Liver (tissue), 9 donors: Measurements from ENCODE around the gene P2RY6. TPM values are rescaled to one million over a fixed set of nuclear protein-coding genes. Genes with fewer than 3 reads are reported as not detected.
"Not testable (repeated sequence)": the region's sequence is repeated elsewhere in the genome, so short reads cannot be mapped to it uniquely, and the experiment has no call there.

Source experiments
- DNase-seq: peaks from one replicate; pipeline ENCODE4 v3.0.0-alpha.2; 2017; ENCODE audit warnings: low spot score
- H3K27ac ChIP-seq, 2 donors: one replicate each; pipeline ENCODE4 v1.7.0; 2013; ENCODE audit warnings: inconsistent platforms in 2 of 2, low read length in 2 of 2, control low read depth in 1 of 2, low read depth in 1 of 2, mild to moderate bottlenecking in 1 of 2
- H3K27me3 ChIP-seq, 4 donors: one replicate each; pipeline versions ENCODE4 v1.6.1 to v1.7.0; 2013; ENCODE audit warnings: low read length in 3 of 4, inconsistent platforms in 1 of 4, mild to moderate bottlenecking in 1 of 4, moderate library complexity in 1 of 4; ENCODE audit not compliant: control insufficient read depth in 4 of 4, insufficient read depth in 4 of 4
- H3K36me3 ChIP-seq, 4 donors: one replicate each; pipeline versions ENCODE4 v1.6.1 to v1.7.0; 2013; ENCODE audit warnings: low read length in 3 of 4, mild to moderate bottlenecking in 3 of 4, low read depth in 1 of 4, moderate library complexity in 1 of 4; ENCODE audit not compliant: control insufficient read depth in 4 of 4, insufficient read depth in 3 of 4
- H3K4me1 ChIP-seq, 4 donors: one replicate each; pipeline versions ENCODE4 v1.6.1 to v1.7.0; 2013; ENCODE audit warnings: low read length in 3 of 4, mild to moderate bottlenecking in 3 of 4, moderate library complexity in 1 of 4; ENCODE audit not compliant: control insufficient read depth in 4 of 4, insufficient read depth in 4 of 4
- H3K4me3 ChIP-seq, 3 donors: one replicate each; pipeline versions ENCODE4 v1.6.1 to v1.7.0; 2013; ENCODE audit warnings: low read length in 3 of 3, control low read depth in 1 of 3, low read depth in 1 of 3, mild to moderate bottlenecking in 1 of 3
- H3K9ac ChIP-seq, 2 donors: one replicate each; pipeline ENCODE4 v1.7.0; 2013; ENCODE audit warnings: low read length in 2 of 2, mild to moderate bottlenecking in 2 of 2, moderate library complexity in 2 of 2, control low read depth in 1 of 2, low read depth in 1 of 2
- H3K9me3 ChIP-seq, 4 donors: one replicate each; pipeline versions ENCODE4 v1.6.1 to v1.7.0; 2013; ENCODE audit warnings: low read length in 3 of 4; ENCODE audit not compliant: control insufficient read depth in 4 of 4
- EGR1 ChIP-seq, 2 donors: IDR thresholded peaks; 2 replicates each; pipeline ENCODE4 v1.6.1; 2016 to 2018; ENCODE audit warnings: antibody characterized with exemption in 2 of 2, low read depth in 2 of 2
- FOXA1 ChIP-seq: IDR thresholded peaks from 2 replicates; pipeline ENCODE4 v1.6.1; 2016; ENCODE audit warnings: antibody characterized with exemption
- FOXA2 ChIP-seq: IDR thresholded peaks from 2 replicates; pipeline ENCODE4 v1.6.1; 2016; ENCODE audit warnings: antibody characterized with exemption
- GABPA ChIP-seq, 2 donors: IDR thresholded peaks in 1 of 2; conservative IDR thresholded peaks in 1 of 2; 2 replicates each; pipeline ENCODE4 v1.6.1; 2016; ENCODE audit warnings: antibody characterized with exemption in 2 of 2, mild to moderate bottlenecking in 1 of 2, moderate library complexity in 1 of 2
- HNF4A ChIP-seq, 2 donors: conservative IDR thresholded peaks; 2 replicates each; pipeline ENCODE4 v1.6.1; 2016; ENCODE audit warnings: antibody characterized with exemption in 2 of 2, mild to moderate bottlenecking in 2 of 2
- HNF4G ChIP-seq: IDR thresholded peaks from 2 replicates; pipeline ENCODE4 v1.6.1; 2016; ENCODE audit warnings: antibody characterized with exemption
- NR2F2 ChIP-seq: IDR thresholded peaks from 2 replicates; pipeline ENCODE4 v1.6.1; 2016; ENCODE audit warnings: antibody characterized with exemption
- RAD21 ChIP-seq, 2 donors: IDR thresholded peaks; 2 replicates each; pipeline ENCODE4 v1.6.1; 2016; ENCODE audit warnings: antibody characterized with exemption in 2 of 2, mild to moderate bottlenecking in 2 of 2
- TAF1 ChIP-seq: conservative IDR thresholded peaks from 2 replicates; pipeline ENCODE4 v1.6.1; 2016; ENCODE audit warnings: antibody characterized with exemption, mild to moderate bottlenecking
- YY1 ChIP-seq: IDR thresholded peaks from 2 replicates; pipeline ENCODE4 v1.6.1; 2016; ENCODE audit warnings: antibody characterized with exemption, mild to moderate bottlenecking
- WGBS: extraction: QIAGEN DNeasy Blood & Tissue Kit; methylation state at CpG from one replicate; pipeline ENCODE4 v1.1.7; 2013; 5-methylcytosine and 5-hydroxymethylcytosine counted together
- polyA plus RNA-seq, 2 donors: library from polyadenylated mRNA; stranded (reverse) in 1 of 2; unstranded in 1 of 2; fragments of 200-250 nt in 1 of 2; fragments of >200 nt in 1 of 2; fragmentation: Nextera tagmentation in 1 of 2; extraction: Ambion mirVana in 1 of 2; gene quantifications; one replicate each; pipeline versions ENCODE4 v1.2.1 to v1.2.3, GENCODE V29; 2013 to 2015
- total RNA-seq, 2 donors: library from RNA; depleted of rRNA; stranded (reverse); fragments of >200 nt; gene quantifications; one replicate each; pipeline ENCODE4 v1.2.3, GENCODE V29; 2014
- TF ChIP-seq, protein P1 (sequence below): IDR thresholded peaks from 2 replicates; pipeline ENCODE4 v1.6.1; 2016; ENCODE audit warnings: antibody characterized with exemption
- TF ChIP-seq, protein P2 (sequence below): IDR thresholded peaks from 2 replicates; pipeline ENCODE4 v1.6.1; 2016; ENCODE audit warnings: antibody characterized with exemption, mild to moderate bottlenecking
- TF ChIP-seq, protein P3 (sequence below): fragments of 150-350 bp; IDR thresholded peaks from 2 replicates; pipeline ENCODE4 v1.5.1; 2017; ENCODE audit warnings: improper control_type of control experiment, low read depth, low read length; ENCODE audit not compliant: missing input control
- TF ChIP-seq, protein P4 (sequence below): IDR thresholded peaks from 2 replicates; pipeline ENCODE4 v1.6.1; 2016; ENCODE audit warnings: antibody characterized with exemption
- TF ChIP-seq, protein P5 (sequence below): IDR thresholded peaks from 2 replicates; pipeline ENCODE4 v1.6.1; 2016; ENCODE audit warnings: antibody characterized with exemption
- donor health status: healthy.
- donor health status: healthy.
- donor health status: healthy.
- donor health status: healthy.
- donor health status: healthy.

P2RY6 gene
- total and polyA plus RNA-seq, 4 donors, result 0.21 to 1.3 (median 0.78) TPM

DNA sequence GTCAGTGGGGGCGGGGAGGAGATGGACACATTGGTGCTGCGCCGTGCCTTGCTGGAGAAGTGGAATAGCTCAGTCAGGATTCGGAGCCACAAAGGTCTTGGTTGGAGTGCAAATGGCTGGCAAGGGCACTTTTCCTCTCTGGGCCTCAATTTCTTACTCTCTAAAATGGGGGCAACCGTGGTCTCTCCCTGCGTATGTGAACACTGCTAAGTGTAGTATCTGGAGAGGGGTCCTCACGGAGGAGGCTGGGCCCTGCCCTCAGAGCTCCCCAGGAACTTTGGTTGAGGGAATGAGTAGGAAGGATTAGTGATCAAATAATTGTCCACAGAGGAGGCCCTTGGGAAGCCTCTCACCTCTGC is 521 bp downstream of the P2RY6 start:
- TF ChIP-seq, protein P1, sequence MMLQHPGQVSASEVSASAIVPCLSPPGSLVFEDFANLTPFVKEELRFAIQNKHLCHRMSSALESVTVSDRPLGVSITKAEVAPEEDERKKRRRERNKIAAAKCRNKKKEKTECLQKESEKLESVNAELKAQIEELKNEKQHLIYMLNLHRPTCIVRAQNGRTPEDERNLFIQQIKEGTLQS, result no peak
- TF ChIP-seq RAD21 (IDR thresholded peaks at IDR 0.05) (no peak), TAF1 (no peak), FOXA2 (no peak), NR2F2 (no peak), HNF4G (no peak), HNF4A (conservative IDR thresholded peaks at IDR 0.05) (no peak), FOXA1 (no peak)
- TF ChIP-seq, protein P2, sequence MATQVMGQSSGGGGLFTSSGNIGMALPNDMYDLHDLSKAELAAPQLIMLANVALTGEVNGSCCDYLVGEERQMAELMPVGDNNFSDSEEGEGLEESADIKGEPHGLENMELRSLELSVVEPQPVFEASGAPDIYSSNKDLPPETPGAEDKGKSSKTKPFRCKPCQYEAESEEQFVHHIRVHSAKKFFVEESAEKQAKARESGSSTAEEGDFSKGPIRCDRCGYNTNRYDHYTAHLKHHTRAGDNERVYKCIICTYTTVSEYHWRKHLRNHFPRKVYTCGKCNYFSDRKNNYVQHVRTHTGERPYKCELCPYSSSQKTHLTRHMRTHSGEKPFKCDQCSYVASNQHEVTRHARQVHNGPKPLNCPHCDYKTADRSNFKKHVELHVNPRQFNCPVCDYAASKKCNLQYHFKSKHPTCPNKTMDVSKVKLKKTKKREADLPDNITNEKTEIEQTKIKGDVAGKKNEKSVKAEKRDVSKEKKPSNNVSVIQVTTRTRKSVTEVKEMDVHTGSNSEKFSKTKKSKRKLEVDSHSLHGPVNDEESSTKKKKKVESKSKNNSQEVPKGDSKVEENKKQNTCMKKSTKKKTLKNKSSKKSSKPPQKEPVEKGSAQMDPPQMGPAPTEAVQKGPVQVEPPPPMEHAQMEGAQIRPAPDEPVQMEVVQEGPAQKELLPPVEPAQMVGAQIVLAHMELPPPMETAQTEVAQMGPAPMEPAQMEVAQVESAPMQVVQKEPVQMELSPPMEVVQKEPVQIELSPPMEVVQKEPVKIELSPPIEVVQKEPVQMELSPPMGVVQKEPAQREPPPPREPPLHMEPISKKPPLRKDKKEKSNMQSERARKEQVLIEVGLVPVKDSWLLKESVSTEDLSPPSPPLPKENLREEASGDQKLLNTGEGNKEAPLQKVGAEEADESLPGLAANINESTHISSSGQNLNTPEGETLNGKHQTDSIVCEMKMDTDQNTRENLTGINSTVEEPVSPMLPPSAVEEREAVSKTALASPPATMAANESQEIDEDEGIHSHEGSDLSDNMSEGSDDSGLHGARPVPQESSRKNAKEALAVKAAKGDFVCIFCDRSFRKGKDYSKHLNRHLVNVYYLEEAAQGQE, result no peak
- TF ChIP-seq, protein P3, sequence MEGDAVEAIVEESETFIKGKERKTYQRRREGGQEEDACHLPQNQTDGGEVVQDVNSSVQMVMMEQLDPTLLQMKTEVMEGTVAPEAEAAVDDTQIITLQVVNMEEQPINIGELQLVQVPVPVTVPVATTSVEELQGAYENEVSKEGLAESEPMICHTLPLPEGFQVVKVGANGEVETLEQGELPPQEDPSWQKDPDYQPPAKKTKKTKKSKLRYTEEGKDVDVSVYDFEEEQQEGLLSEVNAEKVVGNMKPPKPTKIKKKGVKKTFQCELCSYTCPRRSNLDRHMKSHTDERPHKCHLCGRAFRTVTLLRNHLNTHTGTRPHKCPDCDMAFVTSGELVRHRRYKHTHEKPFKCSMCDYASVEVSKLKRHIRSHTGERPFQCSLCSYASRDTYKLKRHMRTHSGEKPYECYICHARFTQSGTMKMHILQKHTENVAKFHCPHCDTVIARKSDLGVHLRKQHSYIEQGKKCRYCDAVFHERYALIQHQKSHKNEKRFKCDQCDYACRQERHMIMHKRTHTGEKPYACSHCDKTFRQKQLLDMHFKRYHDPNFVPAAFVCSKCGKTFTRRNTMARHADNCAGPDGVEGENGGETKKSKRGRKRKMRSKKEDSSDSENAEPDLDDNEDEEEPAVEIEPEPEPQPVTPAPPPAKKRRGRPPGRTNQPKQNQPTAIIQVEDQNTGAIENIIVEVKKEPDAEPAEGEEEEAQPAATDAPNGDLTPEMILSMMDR, result no peak
- TF ChIP-seq, protein P4, sequence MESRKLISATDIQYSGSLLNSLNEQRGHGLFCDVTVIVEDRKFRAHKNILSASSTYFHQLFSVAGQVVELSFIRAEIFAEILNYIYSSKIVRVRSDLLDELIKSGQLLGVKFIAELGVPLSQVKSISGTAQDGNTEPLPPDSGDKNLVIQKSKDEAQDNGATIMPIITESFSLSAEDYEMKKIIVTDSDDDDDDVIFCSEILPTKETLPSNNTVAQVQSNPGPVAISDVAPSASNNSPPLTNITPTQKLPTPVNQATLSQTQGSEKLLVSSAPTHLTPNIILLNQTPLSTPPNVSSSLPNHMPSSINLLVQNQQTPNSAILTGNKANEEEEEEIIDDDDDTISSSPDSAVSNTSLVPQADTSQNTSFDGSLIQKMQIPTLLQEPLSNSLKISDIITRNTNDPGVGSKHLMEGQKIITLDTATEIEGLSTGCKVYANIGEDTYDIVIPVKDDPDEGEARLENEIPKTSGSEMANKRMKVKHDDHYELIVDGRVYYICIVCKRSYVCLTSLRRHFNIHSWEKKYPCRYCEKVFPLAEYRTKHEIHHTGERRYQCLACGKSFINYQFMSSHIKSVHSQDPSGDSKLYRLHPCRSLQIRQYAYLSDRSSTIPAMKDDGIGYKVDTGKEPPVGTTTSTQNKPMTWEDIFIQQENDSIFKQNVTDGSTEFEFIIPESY, result no peak
- WGBS, result 91% methylated on average over 7 of the region's 7 CpGs
- no peak overlapping the region for H3K4me3 ChIP-seq

DNA sequence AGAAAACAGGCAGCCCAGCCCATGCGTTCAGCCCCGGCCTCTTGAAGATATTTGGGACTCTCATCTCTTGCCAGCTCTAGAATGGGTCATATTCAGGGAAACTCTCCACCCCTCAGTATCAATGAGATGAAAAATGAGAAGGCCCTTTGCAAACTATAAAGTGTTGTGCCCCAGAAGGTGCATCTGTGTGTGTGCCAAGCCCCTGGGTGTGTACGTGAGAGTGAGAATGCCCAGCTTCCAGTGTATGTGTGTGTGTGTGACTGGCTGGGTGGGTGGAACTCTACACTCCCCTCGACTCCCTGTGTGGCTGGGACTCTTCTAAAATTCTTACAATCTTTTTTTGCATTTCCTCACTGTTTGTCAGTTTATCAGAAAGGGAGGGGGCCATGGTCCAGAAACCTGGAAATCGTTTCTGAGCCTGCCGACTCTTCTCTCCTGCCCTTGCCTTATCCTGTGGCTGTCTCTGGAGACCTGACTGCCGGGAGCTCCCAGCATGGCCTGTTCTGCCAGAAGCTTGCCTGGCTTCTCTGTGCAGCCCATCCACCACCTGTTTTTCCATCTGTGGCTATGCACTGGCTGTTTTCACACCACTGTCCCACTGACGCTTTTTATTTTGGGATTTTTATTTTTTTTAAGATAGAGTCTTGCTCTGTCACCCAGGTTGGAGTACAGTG is 1.2 kb downstream of the P2RY6 start:
- Histone ChIP-seq H3K27me3 (no peaks in the 10 kb centered on the region), H3K36me3 (no peaks in the 10 kb centered on the region), H3K9me3 (no peaks in the 10 kb centered on the region), H3K4me3 (no peak overlapping the region), H3K4me1 (no peaks in the 10 kb centered on the region), H3K27ac (no peak overlapping the region), H3K9ac (no peak overlapping the region)
- TF ChIP-seq FOXA1 (no peak), GABPA (IDR thresholded peaks at IDR 0.05 in 1 of 2, conservative IDR thresholded peaks at IDR 0.05 in 1 of 2) (no peak), YY1 (no peak), TAF1 (no peak), EGR1 (IDR thresholded peaks at IDR 0.05; ENCODE audit: low read depth in 2 of 2) (no peak), HNF4G (no peak)
- TF ChIP-seq, protein P3, result no peak
- TF ChIP-seq, protein P5, sequence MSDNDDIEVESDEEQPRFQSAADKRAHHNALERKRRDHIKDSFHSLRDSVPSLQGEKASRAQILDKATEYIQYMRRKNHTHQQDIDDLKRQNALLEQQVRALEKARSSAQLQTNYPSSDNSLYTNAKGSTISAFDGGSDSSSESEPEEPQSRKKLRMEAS, result no peak
- DNase-seq, result no peak
- 77% methylated on average over 8 of the region's 8 CpGs for WGBS

More for the DNA sequence above, 521 bp downstream of the P2RY6 start:
- Histone ChIP-seq H3K36me3 (no peaks in the 10 kb centered on the region), H3K27me3 (no peaks in the 10 kb centered on the region), H3K9ac (no peak overlapping the region), H3K27ac (no peak overlapping the region), H3K4me1 (no peaks in the 10 kb centered on the region), H3K9me3 (no peaks in the 10 kb centered on the region)
- no peak for DNase-seq

DNA sequence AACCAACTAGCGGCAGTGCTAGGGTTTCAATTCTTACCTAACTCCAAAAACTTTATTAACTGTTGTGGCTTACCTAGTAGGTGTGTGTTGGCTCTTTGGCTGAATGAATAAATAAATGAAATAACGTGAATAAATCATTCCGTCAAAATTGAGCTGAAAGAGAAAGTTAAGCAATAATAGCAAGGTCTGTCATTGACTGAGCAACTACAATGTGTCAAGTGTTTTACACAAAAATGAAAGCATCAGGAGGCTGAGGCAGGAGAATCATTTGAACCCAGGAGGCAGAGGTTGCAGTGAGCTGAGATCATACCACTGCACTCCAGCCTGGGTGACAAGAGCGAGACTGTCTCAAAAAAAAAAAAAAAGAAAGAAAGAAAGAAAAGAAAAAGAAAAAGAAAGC is 2.1 kb downstream of the P2RY6 start:
- H3K4me1 ChIP-seq, H3K9ac ChIP-seq, H3K9me3 ChIP-seq, H3K27me3 ChIP-seq, H3K4me3 ChIP-seq, DNase-seq, H3K36me3 ChIP-seq, H3K27ac ChIP-seq: not testable (repeated sequence)
- 87% methylated on average over 4 of the region's 4 CpGs for WGBS
